Forelimb muscle (tissue), 1 donor: ENCODE data around the gene CBFA2T3. TPM values are rescaled to one million over a fixed set of nuclear protein-coding genes. Genes with fewer than 3 reads are reported as not detected.

Experiments used
- DNase-seq: peaks from one replicate; pipeline ENCODE4 v3.0.0-alpha.2; 2013; ENCODE audit warnings: low read depth
- polyA plus RNA-seq: library from polyadenylated mRNA; unstranded; fragments of 120-200 nt; gene quantifications from one replicate; pipeline ENCODE4 v1.2.1, GENCODE V29; 2013; ENCODE audit not compliant: insufficient read length

CBFA2T3 gene
- polyA plus RNA-seq, 1 donor: 18.9 TPM

- DNase-seq: no peak
Observed at GRCh38 chr16:88878967-88879787, 97.8 kb downstream of the CBFA2T3 start.

- no peak for DNase-seq
Observed at GRCh38 chr16:88878356-88878755, 98.7 kb downstream of the CBFA2T3 start.

- DNase-seq: no peak
Observed at GRCh38 chr16:88877564-88878289, 99.3 kb downstream of the CBFA2T3 start.

GRCh38 chr16:88876942-88877526 is 100.0 kb downstream of the CBFA2T3 start:
- DNase-seq: no peak

- no peak for DNase-seq
Observed at GRCh38 chr16:88875703-88876234, 101.2 kb downstream of the CBFA2T3 start.

GRCh38 chr16:88874938-88875599 is 101.9 kb downstream of the CBFA2T3 start:
- no peak for DNase-seq

- DNase-seq: no peak
Observed at GRCh38 chr16:88872650-88873331, 104.2 kb downstream of the CBFA2T3 start.

GRCh38 chr16:88871730-88872416 is 105.1 kb downstream of the CBFA2T3 start:
- DNase-seq: no peak

- DNase-seq: no peak
Observed at GRCh38 chr16:88871349-88871702, 105.7 kb downstream of the CBFA2T3 start.

GRCh38 chr16:88870608-88871348 is 106.2 kb downstream of the CBFA2T3 start:
- DNase-seq: no peak

- no peak for DNase-seq
Observed at GRCh38 chr16:88869673-88869980, 107.4 kb downstream of the CBFA2T3 start.

GRCh38 chr16:88868974-88869672 is 107.9 kb downstream of the CBFA2T3 start:
- no peak for DNase-seq

GRCh38 chr16:88867581-88868246 is 109.3 kb downstream of the CBFA2T3 start:
- DNase-seq: no peak

GRCh38 chr16:88866151-88866920 is 110.7 kb downstream of the CBFA2T3 start, which contains the start of gene PABPN1L:
Gene PABPN1L, minus strand, starts transcription at chr16:88866660. Its CDS starts 54 bp downstream, at chr16:88866606.
- DNase-seq: no peak

- DNase-seq: no peak
Observed at GRCh38 chr16:88865742-88866141, 111.3 kb downstream of the CBFA2T3 start.

GRCh38 chr16:88865310-88865709 is 111.7 kb downstream of the CBFA2T3 start:
- DNase-seq: no peak

GRCh38 chr16:88864521-88864920 is 112.5 kb downstream of the CBFA2T3 start:
- DNase-seq: no peak

- DNase-seq: no peak
Observed at GRCh38 chr16:88864099-88864498, 112.9 kb downstream of the CBFA2T3 start.
